ENCODE data around the gene FBXO34.
A peak's percentile ranks its signal among the peaks of the same experiment; 100 is the strongest.

FBXO34 gene

GRCh38 chr14:55270832-55271571 lies at the start of gene FBXO34:
Gene FBXO34 (plus strand): TSS chr14:55271421. CDS start chr14:55350391, 78,970 bp downstream.
- Histone ChIP-seq H3K4me3 (ENCODE audit: low read length) (peak within 1 kb of the TSS; percentile 99), H3K4me1 (ENCODE audit: control insufficient read depth, insufficient read depth, low read length) (peaks cover 20% of the 10 kb centered on the region), H3K27ac (ENCODE audit: low read depth, low read length) (peak within 1 kb of the TSS; percentile 78), H3K27me3 (ENCODE audit: control insufficient read depth, insufficient read depth, low read length) (no peaks in the 10 kb centered on the region), H3K36me3 (ENCODE audit: control insufficient read depth, insufficient read depth, low read length) (no peaks in the 10 kb centered on the region), H3K9ac (ENCODE audit: low read length) (peak within 1 kb of the TSS; percentile 99)

GRCh38 chr14:55221968-55222367 lies 49.3 kb upstream of the FBXO34 start:
- Histone ChIP-seq H3K36me3 (ENCODE audit: control insufficient read depth, insufficient read depth, low read length) (no peaks in the 10 kb centered on the region), H3K4me1 (ENCODE audit: control insufficient read depth, insufficient read depth, low read length) (no peaks in the 10 kb centered on the region), H3K27ac (ENCODE audit: low read depth, low read length) (no peak overlapping the region), H3K27me3 (ENCODE audit: control insufficient read depth, insufficient read depth, low read length) (no peaks in the 10 kb centered on the region), H3K9ac (ENCODE audit: low read length) (no peak overlapping the region), H3K4me3 (ENCODE audit: low read length) (no peak overlapping the region)

GRCh38 chr14:55223364-55223763 lies 47.9 kb upstream of the FBXO34 start:
- H3K4me1 ChIP-seq (ENCODE audit: control insufficient read depth, insufficient read depth, low read length), result no peaks in the 10 kb centered on the region
- H3K27ac ChIP-seq (ENCODE audit: low read depth, low read length), result no peak overlapping the region
- no peak overlapping the region for H3K4me3 ChIP-seq (ENCODE audit: low read length)
- H3K9ac ChIP-seq (ENCODE audit: low read length), result no peak overlapping the region
- H3K36me3 ChIP-seq (ENCODE audit: control insufficient read depth, insufficient read depth, low read length), result no peaks in the 10 kb centered on the region
- no peaks in the 10 kb centered on the region for H3K27me3 ChIP-seq (ENCODE audit: control insufficient read depth, insufficient read depth, low read length)

- no peak overlapping the region for H3K27ac ChIP-seq (ENCODE audit: low read depth, low read length)
- H3K27me3 ChIP-seq (ENCODE audit: control insufficient read depth, insufficient read depth, low read length), result no peaks in the 10 kb centered on the region
- H3K4me1 ChIP-seq (ENCODE audit: control insufficient read depth, insufficient read depth, low read length), result no peaks in the 10 kb centered on the region
- no peaks in the 10 kb centered on the region for H3K36me3 ChIP-seq (ENCODE audit: control insufficient read depth, insufficient read depth, low read length)
- H3K4me3 ChIP-seq (ENCODE audit: low read length), result no peak overlapping the region
- no peak overlapping the region for H3K9ac ChIP-seq (ENCODE audit: low read length)
Measured at GRCh38 chr14:55228261-55228660, 43.0 kb upstream of the FBXO34 start.

- Histone ChIP-seq H3K27me3 (ENCODE audit: control insufficient read depth, insufficient read depth, low read length) (no peaks in the 10 kb centered on the region), H3K4me3 (ENCODE audit: low read length) (no peak overlapping the region), H3K4me1 (ENCODE audit: control insufficient read depth, insufficient read depth, low read length) (no peaks in the 10 kb centered on the region), H3K9ac (ENCODE audit: low read length) (no peak overlapping the region), H3K36me3 (ENCODE audit: control insufficient read depth, insufficient read depth, low read length) (no peaks in the 10 kb centered on the region), H3K27ac (ENCODE audit: low read depth, low read length) (no peak overlapping the region)
Measured at GRCh38 chr14:55233591-55233990, 37.6 kb upstream of the FBXO34 start.

- Histone ChIP-seq H3K9ac (ENCODE audit: low read length) (no peak overlapping the region), H3K4me1 (ENCODE audit: control insufficient read depth, insufficient read depth, low read length) (no peaks in the 10 kb centered on the region), H3K27me3 (ENCODE audit: control insufficient read depth, insufficient read depth, low read length) (no peaks in the 10 kb centered on the region), H3K4me3 (ENCODE audit: low read length) (no peak overlapping the region), H3K27ac (ENCODE audit: low read depth, low read length) (no peak overlapping the region), H3K36me3 (ENCODE audit: control insufficient read depth, insufficient read depth, low read length) (no peaks in the 10 kb centered on the region)
Measured at GRCh38 chr14:55238019-55238680, 33.1 kb upstream of the FBXO34 start.

GRCh38 chr14:55239320-55239719 lies 31.9 kb upstream of the FBXO34 start:
- Histone ChIP-seq H3K4me1 (ENCODE audit: control insufficient read depth, insufficient read depth, low read length) (no peaks in the 10 kb centered on the region), H3K27me3 (ENCODE audit: control insufficient read depth, insufficient read depth, low read length) (no peaks in the 10 kb centered on the region), H3K4me3 (ENCODE audit: low read length) (no peak overlapping the region), H3K9ac (ENCODE audit: low read length) (no peak overlapping the region), H3K27ac (ENCODE audit: low read depth, low read length) (no peak overlapping the region), H3K36me3 (ENCODE audit: control insufficient read depth, insufficient read depth, low read length) (no peaks in the 10 kb centered on the region)

GRCh38 chr14:55240526-55241178 lies 30.6 kb upstream of the FBXO34 start:
- Histone ChIP-seq H3K4me3 (ENCODE audit: low read length) (no peak overlapping the region), H3K4me1 (ENCODE audit: control insufficient read depth, insufficient read depth, low read length) (no peaks in the 10 kb centered on the region), H3K27ac (ENCODE audit: low read depth, low read length) (no peak overlapping the region), H3K9ac (ENCODE audit: low read length) (no peak overlapping the region), H3K36me3 (ENCODE audit: control insufficient read depth, insufficient read depth, low read length) (no peaks in the 10 kb centered on the region), H3K27me3 (ENCODE audit: control insufficient read depth, insufficient read depth, low read length) (no peaks in the 10 kb centered on the region)

GRCh38 chr14:55241673-55242072 lies 29.5 kb upstream of the FBXO34 start:
- Histone ChIP-seq H3K36me3 (ENCODE audit: control insufficient read depth, insufficient read depth, low read length) (no peaks in the 10 kb centered on the region), H3K27me3 (ENCODE audit: control insufficient read depth, insufficient read depth, low read length) (no peaks in the 10 kb centered on the region), H3K27ac (ENCODE audit: low read depth, low read length) (no peak overlapping the region)

GRCh38 chr14:55243386-55243785 lies 27.8 kb upstream of the FBXO34 start:
- Histone ChIP-seq H3K27ac (ENCODE audit: low read depth, low read length) (no peak overlapping the region), H3K4me3 (ENCODE audit: low read length) (no peak overlapping the region), H3K27me3 (ENCODE audit: control insufficient read depth, insufficient read depth, low read length) (no peaks in the 10 kb centered on the region), H3K36me3 (ENCODE audit: control insufficient read depth, insufficient read depth, low read length) (no peaks in the 10 kb centered on the region), H3K4me1 (ENCODE audit: control insufficient read depth, insufficient read depth, low read length) (no peaks in the 10 kb centered on the region), H3K9ac (ENCODE audit: low read length) (no peak overlapping the region)

More at GRCh38 chr14:55241673-55242072, 29.5 kb upstream of the FBXO34 start:
- Histone ChIP-seq H3K9ac (ENCODE audit: low read length) (no peak overlapping the region), H3K4me1 (ENCODE audit: control insufficient read depth, insufficient read depth, low read length) (no peaks in the 10 kb centered on the region), H3K4me3 (ENCODE audit: low read length) (no peak overlapping the region)

- Histone ChIP-seq H3K4me1 (ENCODE audit: control insufficient read depth, insufficient read depth, low read length) (no peaks in the 10 kb centered on the region), H3K36me3 (ENCODE audit: control insufficient read depth, insufficient read depth, low read length) (no peaks in the 10 kb centered on the region), H3K27ac (ENCODE audit: low read depth, low read length) (no peak overlapping the region), H3K9ac (ENCODE audit: low read length) (no peak overlapping the region), H3K27me3 (ENCODE audit: control insufficient read depth, insufficient read depth, low read length) (no peaks in the 10 kb centered on the region), H3K4me3 (ENCODE audit: low read length) (no peak overlapping the region)
Measured at GRCh38 chr14:55243813-55244212, 27.4 kb upstream of the FBXO34 start.

GRCh38 chr14:55245657-55246268 lies 25.5 kb upstream of the FBXO34 start:
- Histone ChIP-seq H3K36me3 (ENCODE audit: control insufficient read depth, insufficient read depth, low read length) (no peaks in the 10 kb centered on the region), H3K4me3 (ENCODE audit: low read length) (no peak overlapping the region)

More at GRCh38 chr14:55245657-55246268, 25.5 kb upstream of the FBXO34 start:
- no peak overlapping the region for H3K9ac ChIP-seq (ENCODE audit: low read length)
- no peaks in the 10 kb centered on the region for H3K4me1 ChIP-seq (ENCODE audit: control insufficient read depth, insufficient read depth, low read length)
- no peaks in the 10 kb centered on the region for H3K27me3 ChIP-seq (ENCODE audit: control insufficient read depth, insufficient read depth, low read length)
- H3K27ac ChIP-seq (ENCODE audit: low read depth, low read length), result no peak overlapping the region
